Medulla oblongata (tissue), 1 donor: Measurements from ENCODE around the gene PFKFB4.
"Not testable (repeated sequence)": the region's sequence is repeated elsewhere in the genome, so short reads cannot be mapped to it uniquely, and the experiment has no call there.

ENCODE experiments used
- DNase-seq: peaks from one replicate; pipeline ENCODE4 v3.0.0-alpha.2; 2015; ENCODE audit errors: extremely low spot score

PFKFB4 gene

GRCh38 chr3:48501196-48501595, 55.4 kb downstream of the PFKFB4 start:
- no peak for DNase-seq

GRCh38 chr3:48500656-48501055, 55.9 kb downstream of the PFKFB4 start:
- DNase-seq = no peak

- DNase-seq = no peak
Measured at GRCh38 chr3:48493203-48493501, 63.5 kb downstream of the PFKFB4 start.

- no peak for DNase-seq
Measured at GRCh38 chr3:48492461-48493202, 64.0 kb downstream of the PFKFB4 start.

- no peak for DNase-seq
Measured at GRCh38 chr3:48486952-48487351, 69.7 kb downstream of the PFKFB4 start.

- not testable (repeated sequence) for DNase-seq
Measured at GRCh38 chr3:48482822-48483221, 73.8 kb downstream of the PFKFB4 start.

- DNase-seq = not testable (repeated sequence)
Measured at GRCh38 chr3:48480891-48481290, 75.7 kb downstream of the PFKFB4 start.

GRCh38 chr3:48478626-48479555, 77.7 kb downstream of the PFKFB4 start:
- no peak for DNase-seq

GRCh38 chr3:48477959-48478520, 78.6 kb downstream of the PFKFB4 start:
- no peak for DNase-seq

- no peak for DNase-seq
Measured at GRCh38 chr3:48476426-48477053, 80.1 kb downstream of the PFKFB4 start.

GRCh38 chr3:48475188-48475587, 81.4 kb downstream of the PFKFB4 start:
- DNase-seq = no peak

- DNase-seq = no peak
Measured at GRCh38 chr3:48474619-48475018, 82.0 kb downstream of the PFKFB4 start.

- DNase-seq = not testable (repeated sequence)
Measured at GRCh38 chr3:48474031-48474430, 82.6 kb downstream of the PFKFB4 start.

GRCh38 chr3:48473617-48473952, 83.0 kb downstream of the PFKFB4 start:
- no peak for DNase-seq

GRCh38 chr3:48472923-48473616, 83.5 kb downstream of the PFKFB4 start:
- peak; percentile 95 for DNase-seq

GRCh38 chr3:48472673-48472922, 84.0 kb downstream of the PFKFB4 start:
- no peak for DNase-seq

GRCh38 chr3:48470286-48470685, 86.3 kb downstream of the PFKFB4 start:
- DNase-seq = no peak

GRCh38 chr3:48469046-48469915, 87.3 kb downstream of the PFKFB4 start:
- no peak for DNase-seq

GRCh38 chr3:48468329-48468731, 88.3 kb downstream of the PFKFB4 start:
- DNase-seq = no peak
